HepG2 (cell line): ENCODE results near the gene SMKR1. TPM values are rescaled to one million over a fixed set of nuclear protein-coding genes. Genes with fewer than 3 reads are reported as not detected.

Experiments used
- ATAC-seq: fragments of 200-7000 bp; cut with Tn5 transposase; 3 replicates; pipeline ENCODE4 v1.9.1; 2020; ENCODE audit warnings: mild to moderate bottlenecking, moderate library complexity
- BruUV-seq: library from RNA; stranded (reverse); fragments of 400-500 nt; replicated peaks from 2 replicates; lab custom pipeline; 2021; lab: Mats Ljungman, UMichigan
- CTCF ChIA-PET: fragments of 300-600 bp; formaldehyde crosslinking; extraction: SDS; loops from one replicate; lab custom pipeline; 2021; ENCODE audit warnings: low total read pairs, inconsistent platforms, low intra/inter-chr PET ratio; lab: Yijun Ruan, JAX
- POLR2A ChIA-PET: fragments of 350-600 bp; sonication (Branson Sonifier 250); formaldehyde crosslinking; loops from one replicate; lab custom pipeline; 2020; ENCODE audit warnings: antibody characterized with exemption, inconsistent platforms; lab: Yijun Ruan, JAX
- DNase-seq: peaks from one replicate; pipeline ENCODE4 v3.0.0-alpha.2; 2015; ENCODE audit warnings: low spot score
- FAIRE-seq: peaks from 3 replicates; lab custom pipeline; 2011; peaks lifted over from hg19 to GRCh38; lab: Jason Lieb, UNC
- H2AFZ ChIP-seq: one replicate; pipeline ENCODE4 v1.6.1; 2011; ENCODE audit warnings: low read length, inconsistent platforms
- H3K27ac ChIP-seq: fragments of 300-600 bp; 3 replicates; pipeline ENCODE4 v1.8.0; 2011; ENCODE audit warnings: mixed run types, mild to moderate bottlenecking, mixed read lengths, low read length, inconsistent platforms; ENCODE audit not compliant: insufficient read depth; ENCODE audit errors: extremely low read length
- H3K27me3 ChIP-seq, 2 experiments: fragments of 200-600 bp in 1 of 2; 2 replicates in 1 of 2; 3 replicates in 1 of 2; pipeline versions ENCODE4 v1.6.0 to v1.8.0; 2011; ENCODE audit warnings: low read length in 2 of 2, mild to moderate bottlenecking in 2 of 2, moderate library complexity in 2 of 2, inconsistent platforms in 1 of 2; ENCODE audit not compliant: insufficient read depth in 2 of 2, control insufficient read depth in 1 of 2
- H3K36me3 ChIP-seq, 2 experiments: fragments of 200-600 bp in 1 of 2; replicated peaks in 1 of 2; 2 replicates in 1 of 2; 3 replicates in 1 of 2; pipeline versions ENCODE4 v1.5.1 to v1.8.0; 2011; ENCODE audit warnings: low read length in 2 of 2, inconsistent platforms in 1 of 2; ENCODE audit not compliant: insufficient read depth in 2 of 2, control insufficient read depth in 1 of 2
- H3K4me1 ChIP-seq: 2 replicates; pipeline ENCODE4 v1.5.1; 2012; ENCODE audit warnings: low read length, inconsistent platforms; ENCODE audit not compliant: insufficient read depth
- H3K4me2 ChIP-seq: 2 replicates; pipeline ENCODE4 v1.6.0; 2011; ENCODE audit warnings: low read depth, low read length, inconsistent platforms
- H3K4me3 ChIP-seq, 3 experiments: fragments of 200-600 bp in 1 of 3; sonication (generic), shearing (Covaris generic) in 1 of 3; replicated peaks in 1 of 3; 2 replicates each; pipeline ENCODE4 v1.5.1; 2011 to 2016; ENCODE audit warnings: low read length in 3 of 3, inconsistent platforms in 2 of 3, low read depth in 2 of 3, mild to moderate bottlenecking in 2 of 3, control low read depth in 1 of 3, mixed read lengths in 1 of 3; ENCODE audit not compliant: insufficient read depth in 1 of 3
- H3K79me2 ChIP-seq: one replicate; pipeline ENCODE4 v1.6.1; 2011; ENCODE audit warnings: low read length, inconsistent platforms; ENCODE audit not compliant: insufficient read depth
- H3K9ac ChIP-seq: 2 replicates; pipeline ENCODE4 v1.6.0; 2011; ENCODE audit warnings: mild to moderate bottlenecking, low read depth, low read length, inconsistent platforms; ENCODE audit not compliant: insufficient read depth
- H3K9me3 ChIP-seq: 2 replicates; pipeline ENCODE4 v1.5.1; 2012; ENCODE audit warnings: mild to moderate bottlenecking, low read length
- H4K20me1 ChIP-seq: 2 replicates; pipeline ENCODE4 v1.6.0; 2011; ENCODE audit warnings: inconsistent platforms, mild to moderate bottlenecking, low read length, moderate library complexity; ENCODE audit not compliant: insufficient read depth
- EHMT2 ChIP-seq: fragments of 200-600 bp; sonication (generic); IDR thresholded peaks from 2 replicates; pipeline ENCODE4 v1.7.0; 2017; ENCODE audit warnings: antibody characterized with exemption, low read depth, low read length, borderline replicate concordance
- KDM5B ChIP-seq: sonication (generic); formaldehyde crosslinking; IDR thresholded peaks from 2 replicates; pipeline ENCODE4 v1.4.0; 2020; ENCODE audit warnings: missing genetic modification reagents, mild to moderate bottlenecking, borderline replicate concordance
- KMT2B ChIP-seq: IDR thresholded peaks from 2 replicates; pipeline ENCODE4 v1.6.1; 2016; ENCODE audit warnings: missing genetic modification reagents, missing compliant biosample characterization
- PPARG ChIP-seq: conservative IDR thresholded peaks from 2 replicates; pipeline ENCODE4 v1.6.1; 2016; ENCODE audit warnings: missing biosample characterization, missing genetic modification reagents
- SIX4 ChIP-seq: sonication (generic); formaldehyde crosslinking; IDR thresholded peaks from 2 replicates; pipeline ENCODE4 v1.4.0; 2020; ENCODE audit warnings: missing genetic modification reagents
- TOE1 ChIP-seq: sonication (generic); formaldehyde crosslinking; IDR thresholded peaks from 2 replicates; pipeline ENCODE4 v1.4.0; 2020; ENCODE audit warnings: mild to moderate bottlenecking, missing genetic modification reagents
- ZFY ChIP-seq: sonication (generic); formaldehyde crosslinking; IDR thresholded peaks from 2 replicates; pipeline ENCODE4 v1.4.0; 2020; ENCODE audit warnings: missing genetic modification reagents
- ZMYM2 ChIP-seq: sonication (generic); formaldehyde crosslinking; IDR thresholded peaks from 2 replicates; pipeline ENCODE4 v1.8.0; 2022; ENCODE audit warnings: mild to moderate bottlenecking, missing genetic modification reagents
- ZNF253 ChIP-seq: sonication (generic); formaldehyde crosslinking; IDR thresholded peaks from 2 replicates; pipeline ENCODE4 v1.8.0; 2022; ENCODE audit warnings: mild to moderate bottlenecking, missing genetic modification reagents, borderline replicate concordance
- ZNF260 ChIP-seq: sonication (generic); formaldehyde crosslinking; IDR thresholded peaks from 2 replicates; pipeline ENCODE4 v1.4.0; 2020; ENCODE audit warnings: missing genetic modification reagents, low read depth, mild to moderate bottlenecking, borderline replicate concordance
- ZNF382 ChIP-seq: sonication (generic); formaldehyde crosslinking; IDR thresholded peaks from 2 replicates; pipeline ENCODE4 v1.5.0; 2020; ENCODE audit warnings: missing genetic modification reagents, mild to moderate bottlenecking, borderline replicate concordance
- ZNF607 ChIP-seq: sonication (generic); formaldehyde crosslinking; IDR thresholded peaks from 2 replicates; pipeline ENCODE4 v1.5.1; 2020; ENCODE audit warnings: missing genetic modification reagents, mild to moderate bottlenecking, borderline replicate concordance
- ZNF879 ChIP-seq: sonication (generic); formaldehyde crosslinking; IDR thresholded peaks from 2 replicates; pipeline ENCODE4 v1.8.1; 2023; ENCODE audit warnings: missing genetic modification reagents
- WGBS: methylation state at CpG from one replicate; pipeline ENCODE4 v1.1.6; 2017; ENCODE audit warnings: low lambda C conversion rate; 5-methylcytosine and 5-hydroxymethylcytosine counted together
- in situ Hi-C: cut with HindIII; loops from 2 replicates; pipeline ENCODE4 v1.10.0; 2017; ENCODE audit warnings: low pct_unique_long_range_greater_than_20kb; ENCODE audit not compliant: extremely low pct_ligation_motif_present
- intact Hi-C: fragments of 100-400 bp; cut with micrococcal nuclease; formaldehyde crosslinking; loops from one replicate; pipeline ENCODE4 v1.10.0; 2022; ENCODE audit not compliant: unreplicated experiment
- polyA plus RNA-seq, 8 experiments: library from polyadenylated mRNA; depleted of rRNA in 3 of 8; stranded (reverse) in 7 of 8; unstranded in 1 of 8; fragments of >200 nt; fragmentation: Illumina TruSeq in 4 of 8; extraction: Trizol in 4 of 8; gene quantifications; 2 replicates each; pipeline versions ENCODE4 v1.2.1 to v1.2.3, GENCODE V29; 2011 to 2016; ENCODE audit warnings: low read depth in 4 of 8, missing spikeins in 1 of 8, mixed read lengths in 1 of 8; ENCODE audit not compliant: insufficient read depth in 1 of 8
- total RNA-seq, 5 experiments: library from RNA; depleted of rRNA; stranded (reverse); fragments of >200 nt; fragmentation: Illumina TruSeq; extraction: Trizol; gene quantifications; 2 replicates each; pipeline ENCODE4 v1.2.3, GENCODE V29; 2016; ENCODE audit warnings: low read depth in 1 of 5
- TF ChIP-seq, protein P1 (sequence below): sonication (generic); formaldehyde crosslinking; IDR thresholded peaks from 2 replicates; pipeline ENCODE4 v1.9.0; 2022; ENCODE audit warnings: missing genetic modification reagents, mild to moderate bottlenecking, borderline replicate concordance
- TF ChIP-seq, protein P2 (sequence below): sonication (generic); formaldehyde crosslinking; IDR thresholded peaks from 2 replicates; pipeline ENCODE4 v1.5.1; 2020; ENCODE audit warnings: mild to moderate bottlenecking, missing genetic modification reagents, borderline replicate concordance
- TF ChIP-seq, protein P3 (sequence below): sonication (generic); formaldehyde crosslinking; IDR thresholded peaks from 2 replicates; pipeline ENCODE4 v1.5.1; 2020; ENCODE audit warnings: missing genetic modification reagents, mild to moderate bottlenecking, borderline replicate concordance

SMKR1 gene
- total and polyA plus RNA-seq, 2 of the 13 experiments (the other 11 are each of a cell fraction or from before 2014, with no cell fraction given), result 0.07 TPM; not detected in 1

DNA sequence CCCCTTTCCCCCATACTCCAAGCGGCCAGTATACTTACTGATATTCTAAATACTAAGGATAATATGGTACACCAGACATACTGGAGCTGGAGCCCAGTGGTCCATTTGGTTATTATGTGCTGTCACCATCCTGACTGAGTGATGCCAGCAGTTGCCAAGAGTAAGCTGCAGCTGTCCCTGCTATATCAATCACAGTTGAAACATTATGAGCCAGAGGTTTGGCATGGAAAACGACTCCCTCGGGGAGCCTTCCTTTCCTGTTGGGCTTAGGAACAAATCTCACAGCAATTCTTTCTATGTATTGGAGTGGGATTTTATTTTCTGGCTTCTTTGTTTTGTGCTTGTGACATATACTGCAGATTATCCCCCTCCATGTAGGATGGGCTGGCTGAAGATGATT, 35.5 kb upstream of the SMKR1 start (continued):
- TF ChIP-seq ZNF382 (CRISPR knock-in tag), result no peak
- TF ChIP-seq ZNF253 (CRISPR knock-in tag), result no peak
- TF ChIP-seq PPARG, result no peak
- TF ChIP-seq ZFY (CRISPR knock-in tag), result no peak
- TF ChIP-seq, protein P1, sequence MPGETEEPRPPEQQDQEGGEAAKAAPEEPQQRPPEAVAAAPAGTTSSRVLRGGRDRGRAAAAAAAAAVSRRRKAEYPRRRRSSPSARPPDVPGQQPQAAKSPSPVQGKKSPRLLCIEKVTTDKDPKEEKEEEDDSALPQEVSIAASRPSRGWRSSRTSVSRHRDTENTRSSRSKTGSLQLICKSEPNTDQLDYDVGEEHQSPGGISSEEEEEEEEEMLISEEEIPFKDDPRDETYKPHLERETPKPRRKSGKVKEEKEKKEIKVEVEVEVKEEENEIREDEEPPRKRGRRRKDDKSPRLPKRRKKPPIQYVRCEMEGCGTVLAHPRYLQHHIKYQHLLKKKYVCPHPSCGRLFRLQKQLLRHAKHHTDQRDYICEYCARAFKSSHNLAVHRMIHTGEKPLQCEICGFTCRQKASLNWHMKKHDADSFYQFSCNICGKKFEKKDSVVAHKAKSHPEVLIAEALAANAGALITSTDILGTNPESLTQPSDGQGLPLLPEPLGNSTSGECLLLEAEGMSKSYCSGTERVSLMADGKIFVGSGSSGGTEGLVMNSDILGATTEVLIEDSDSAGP (CRISPR knock-in tag), result no peak
- TF ChIP-seq ZNF879, result no peak
- TF ChIP-seq ZMYM2, result no peak
- no peak for TF ChIP-seq EHMT2

DNA sequence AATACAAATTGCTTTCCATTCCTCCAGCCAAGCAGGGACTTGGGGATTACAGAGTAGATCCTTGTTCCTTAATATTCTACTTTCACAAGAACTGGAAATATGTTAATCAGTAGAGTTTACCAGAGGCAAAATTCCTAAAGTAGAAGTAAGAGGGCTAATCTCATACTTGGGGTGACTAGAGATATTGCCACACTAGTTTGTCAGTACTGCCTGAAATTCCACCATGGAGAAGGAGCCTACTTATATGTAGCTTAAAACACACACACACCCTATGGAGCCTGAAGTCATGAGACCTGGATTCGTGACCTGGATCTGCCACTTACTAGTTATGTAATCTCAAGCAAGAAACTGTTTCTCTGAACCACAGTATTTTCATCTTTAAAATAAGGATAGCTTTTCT, 34.2 kb upstream of the SMKR1 start:
- intact Hi-C loops, result no loop called here
- no TSS peak for BruUV-seq
- ChIA-PET CTCF (no interaction called here), POLR2A (no interaction called here)
- WGBS, result 100% methylated on average over 1 of the region's 1 CpG
- H3K79me2 ChIP-seq, result no peaks in the 10 kb centered on the region
- H3K4me3 ChIP-seq, result no peak overlapping the region
- no peak overlapping the region for H3K9ac ChIP-seq
- no peaks in the 10 kb centered on the region for H3K27me3 ChIP-seq
- ATAC-seq (no peak), DNase-seq (no peak), FAIRE-seq (no peak)
- no peak overlapping the region for H3K4me2 ChIP-seq
- H3K4me1 ChIP-seq, result no peaks in the 10 kb centered on the region
- no peaks in the 10 kb centered on the region for H4K20me1 ChIP-seq
- no peaks in the 10 kb centered on the region for H3K9me3 ChIP-seq
- H3K27ac ChIP-seq, result no peak overlapping the region
- peaks cover 0 to 4% of the 10 kb centered on the region in 2 experiments; a peak in 1 of 5 replicates for H3K36me3 ChIP-seq
- in situ Hi-C loops, result no loop called here
- no peak overlapping the region for H2AFZ ChIP-seq
- no peak for TF ChIP-seq ZNF260 (CRISPR knock-in tag)
- no peak for TF ChIP-seq KMT2B
- no peak for TF ChIP-seq SIX4 (CRISPR knock-in tag)
- TF ChIP-seq ZNF607, result no peak
- TF ChIP-seq, protein P2, sequence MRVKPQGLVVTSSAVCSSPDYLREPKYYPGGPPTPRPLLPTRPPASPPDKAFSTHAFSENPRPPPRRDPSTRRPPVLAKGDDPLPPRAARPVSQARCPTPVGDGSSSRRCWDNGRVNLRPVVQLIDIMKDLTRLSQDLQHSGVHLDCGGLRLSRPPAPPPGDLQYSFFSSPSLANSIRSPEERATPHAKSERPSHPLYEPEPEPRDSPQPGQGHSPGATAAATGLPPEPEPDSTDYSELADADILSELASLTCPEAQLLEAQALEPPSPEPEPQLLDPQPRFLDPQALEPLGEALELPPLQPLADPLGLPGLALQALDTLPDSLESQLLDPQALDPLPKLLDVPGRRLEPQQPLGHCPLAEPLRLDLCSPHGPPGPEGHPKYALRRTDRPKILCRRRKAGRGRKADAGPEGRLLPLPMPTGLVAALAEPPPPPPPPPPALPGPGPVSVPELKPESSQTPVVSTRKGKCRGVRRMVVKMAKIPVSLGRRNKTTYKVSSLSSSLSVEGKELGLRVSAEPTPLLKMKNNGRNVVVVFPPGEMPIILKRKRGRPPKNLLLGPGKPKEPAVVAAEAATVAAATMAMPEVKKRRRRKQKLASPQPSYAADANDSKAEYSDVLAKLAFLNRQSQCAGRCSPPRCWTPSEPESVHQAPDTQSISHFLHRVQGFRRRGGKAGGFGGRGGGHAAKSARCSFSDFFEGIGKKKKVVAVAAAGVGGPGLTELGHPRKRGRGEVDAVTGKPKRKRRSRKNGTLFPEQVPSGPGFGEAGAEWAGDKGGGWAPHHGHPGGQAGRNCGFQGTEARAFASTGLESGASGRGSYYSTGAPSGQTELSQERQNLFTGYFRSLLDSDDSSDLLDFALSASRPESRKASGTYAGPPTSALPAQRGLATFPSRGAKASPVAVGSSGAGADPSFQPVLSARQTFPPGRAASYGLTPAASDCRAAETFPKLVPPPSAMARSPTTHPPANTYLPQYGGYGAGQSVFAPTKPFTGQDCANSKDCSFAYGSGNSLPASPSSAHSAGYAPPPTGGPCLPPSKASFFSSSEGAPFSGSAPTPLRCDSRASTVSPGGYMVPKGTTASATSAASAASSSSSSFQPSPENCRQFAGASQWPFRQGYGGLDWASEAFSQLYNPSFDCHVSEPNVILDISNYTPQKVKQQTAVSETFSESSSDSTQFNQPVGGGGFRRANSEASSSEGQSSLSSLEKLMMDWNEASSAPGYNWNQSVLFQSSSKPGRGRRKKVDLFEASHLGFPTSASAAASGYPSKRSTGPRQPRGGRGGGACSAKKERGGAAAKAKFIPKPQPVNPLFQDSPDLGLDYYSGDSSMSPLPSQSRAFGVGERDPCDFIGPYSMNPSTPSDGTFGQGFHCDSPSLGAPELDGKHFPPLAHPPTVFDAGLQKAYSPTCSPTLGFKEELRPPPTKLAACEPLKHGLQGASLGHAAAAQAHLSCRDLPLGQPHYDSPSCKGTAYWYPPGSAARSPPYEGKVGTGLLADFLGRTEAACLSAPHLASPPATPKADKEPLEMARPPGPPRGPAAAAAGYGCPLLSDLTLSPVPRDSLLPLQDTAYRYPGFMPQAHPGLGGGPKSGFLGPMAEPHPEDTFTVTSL (CRISPR knock-in tag), result no peak
- no peak for TF ChIP-seq TOE1 (CRISPR knock-in tag)
- TF ChIP-seq, protein P3, sequence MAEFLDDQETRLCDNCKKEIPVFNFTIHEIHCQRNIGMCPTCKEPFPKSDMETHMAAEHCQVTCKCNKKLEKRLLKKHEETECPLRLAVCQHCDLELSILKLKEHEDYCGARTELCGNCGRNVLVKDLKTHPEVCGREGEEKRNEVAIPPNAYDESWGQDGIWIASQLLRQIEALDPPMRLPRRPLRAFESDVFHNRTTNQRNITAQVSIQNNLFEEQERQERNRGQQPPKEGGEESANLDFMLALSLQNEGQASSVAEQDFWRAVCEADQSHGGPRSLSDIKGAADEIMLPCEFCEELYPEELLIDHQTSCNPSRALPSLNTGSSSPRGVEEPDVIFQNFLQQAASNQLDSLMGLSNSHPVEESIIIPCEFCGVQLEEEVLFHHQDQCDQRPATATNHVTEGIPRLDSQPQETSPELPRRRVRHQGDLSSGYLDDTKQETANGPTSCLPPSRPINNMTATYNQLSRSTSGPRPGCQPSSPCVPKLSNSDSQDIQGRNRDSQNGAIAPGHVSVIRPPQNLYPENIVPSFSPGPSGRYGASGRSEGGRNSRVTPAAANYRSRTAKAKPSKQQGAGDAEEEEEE, result no peak
- TF ChIP-seq KDM5B (CRISPR knock-in tag), result no peak
